H1 (cell line): Measurements from ENCODE around the gene TCHP.

Experiments used
- ATF2 ChIP-seq: IDR thresholded peaks from 2 replicates; pipeline ENCODE4 v1.6.1; 2012; ENCODE audit warnings: low read length, inconsistent platforms
- MAFK ChIP-seq: IDR thresholded peaks from 2 replicates; pipeline ENCODE4 v1.6.1; 2012; ENCODE audit warnings: low read depth, mild to moderate bottlenecking, improper control_type of control experiment, low read length
- SIN3A ChIP-seq, 2 experiments: IDR thresholded peaks in 1 of 2; conservative IDR thresholded peaks in 1 of 2; 2 replicates each; pipeline ENCODE4 v1.6.1; 2011 to 2012; ENCODE audit warnings: low read length in 2 of 2, improper control_type of control experiment in 1 of 2, low read depth in 1 of 2, mild to moderate bottlenecking in 1 of 2
- SUZ12 ChIP-seq: fragments of 200-600 bp; sonication (generic); IDR thresholded peaks from 2 replicates; pipeline ENCODE4 v1.6.1; 2012; ENCODE audit warnings: mild to moderate bottlenecking, inconsistent platforms, low read length, moderate library complexity, mixed read lengths
- TF ChIP-seq, protein P1 (sequence below), 3 experiments: IDR thresholded peaks; 1 replicate in 2 of 3; 2 replicates in 1 of 3; pipeline versions ENCODE4 v1.5.1 to v1.6.1; 2011; ENCODE audit warnings: low read length in 3 of 3, mild to moderate bottlenecking in 3 of 3, inconsistent platforms in 2 of 3, low read depth in 1 of 3, moderate library complexity in 1 of 3; ENCODE audit not compliant: insufficient read depth in 1 of 3; ENCODE audit errors: control extremely low read depth in 1 of 3

DNA sequence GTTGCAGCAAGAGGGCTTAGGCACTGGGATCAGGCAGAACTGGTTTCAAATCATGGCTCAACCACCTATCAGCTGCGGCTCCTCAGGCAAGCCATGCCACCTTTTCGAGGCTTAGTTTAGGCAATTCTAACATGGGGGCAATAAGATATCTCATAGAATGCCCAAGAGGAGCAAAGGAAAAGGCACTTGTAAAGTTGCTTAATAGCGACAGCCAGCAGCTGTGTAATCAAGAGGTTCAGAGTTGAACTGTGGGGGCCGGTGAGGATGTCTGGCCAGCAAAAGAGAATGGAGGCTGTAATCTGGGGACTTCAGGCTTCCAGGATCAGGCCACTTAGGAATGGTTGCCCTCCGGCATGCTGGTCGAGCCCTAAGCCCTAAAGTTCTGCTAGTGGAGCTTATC lies 3.0 kb upstream of the TCHP start:
- TF ChIP-seq MAFK (no peak), SIN3A (conservative IDR thresholded peaks at IDR 0.05 in 1 of 2, IDR thresholded peaks at IDR 0.05 in 1 of 2; ENCODE audit: low read depth in 1 of 2, low read length in 2 of 2) (no peak), SUZ12 (no peak), ATF2 (no peak)
- TF ChIP-seq, protein P1, sequence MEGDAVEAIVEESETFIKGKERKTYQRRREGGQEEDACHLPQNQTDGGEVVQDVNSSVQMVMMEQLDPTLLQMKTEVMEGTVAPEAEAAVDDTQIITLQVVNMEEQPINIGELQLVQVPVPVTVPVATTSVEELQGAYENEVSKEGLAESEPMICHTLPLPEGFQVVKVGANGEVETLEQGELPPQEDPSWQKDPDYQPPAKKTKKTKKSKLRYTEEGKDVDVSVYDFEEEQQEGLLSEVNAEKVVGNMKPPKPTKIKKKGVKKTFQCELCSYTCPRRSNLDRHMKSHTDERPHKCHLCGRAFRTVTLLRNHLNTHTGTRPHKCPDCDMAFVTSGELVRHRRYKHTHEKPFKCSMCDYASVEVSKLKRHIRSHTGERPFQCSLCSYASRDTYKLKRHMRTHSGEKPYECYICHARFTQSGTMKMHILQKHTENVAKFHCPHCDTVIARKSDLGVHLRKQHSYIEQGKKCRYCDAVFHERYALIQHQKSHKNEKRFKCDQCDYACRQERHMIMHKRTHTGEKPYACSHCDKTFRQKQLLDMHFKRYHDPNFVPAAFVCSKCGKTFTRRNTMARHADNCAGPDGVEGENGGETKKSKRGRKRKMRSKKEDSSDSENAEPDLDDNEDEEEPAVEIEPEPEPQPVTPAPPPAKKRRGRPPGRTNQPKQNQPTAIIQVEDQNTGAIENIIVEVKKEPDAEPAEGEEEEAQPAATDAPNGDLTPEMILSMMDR (IDR thresholded peaks at IDR 0.05; ENCODE audit: control extremely low read depth in 1 of 3, insufficient read depth in 1 of 3, low read depth in 1 of 3, low read length in 3 of 3): no peak
